H9 (cell line): ENCODE measurements around the gene F8. TPM values are rescaled to one million over a fixed set of nuclear protein-coding genes. Genes with fewer than 3 reads are reported as not detected.

ENCODE experiments used
- DNase-seq: peaks from one replicate; pipeline ENCODE4 v3.0.0-alpha.2; 2017
- H2AFZ ChIP-seq: one replicate; pipeline ENCODE4 v1.6.1; 2013; ENCODE audit warnings: mild to moderate bottlenecking, low read length, control low read depth, moderate library complexity
- H2AK5ac ChIP-seq: 2 replicates; pipeline ENCODE4 v1.6.1; 2013; ENCODE audit warnings: low read length, control low read depth, mixed read lengths; ENCODE audit not compliant: insufficient read length
- H2BK120ac ChIP-seq: one replicate; pipeline ENCODE4 v1.6.1; 2013; ENCODE audit warnings: low read depth, mild to moderate bottlenecking, low read length, control low read depth, inconsistent platforms; ENCODE audit not compliant: poor library complexity, severe bottlenecking
- H2BK12ac ChIP-seq: 2 replicates; pipeline ENCODE4 v1.6.1; 2013; ENCODE audit warnings: low read length, control low read depth, mixed read lengths, low read depth; ENCODE audit not compliant: insufficient read length
- H2BK15ac ChIP-seq: 2 replicates; pipeline ENCODE4 v1.6.1; 2013; ENCODE audit warnings: low read depth, low read length, control low read depth
- H2BK20ac ChIP-seq: one replicate; pipeline ENCODE4 v1.6.1; 2013; ENCODE audit warnings: low read depth, mild to moderate bottlenecking, low read length, control low read depth, inconsistent platforms; ENCODE audit not compliant: poor library complexity, severe bottlenecking
- H2BK5ac ChIP-seq: 2 replicates; pipeline ENCODE4 v1.6.1; 2013; ENCODE audit warnings: low read length, control low read depth, mixed read lengths; ENCODE audit not compliant: insufficient read length
- H3K14ac ChIP-seq: 2 replicates; pipeline ENCODE4 v1.6.1; 2013; ENCODE audit warnings: low read length, control low read depth; ENCODE audit not compliant: insufficient read depth
- H3K18ac ChIP-seq: 2 replicates; pipeline ENCODE4 v1.6.1; 2013; ENCODE audit warnings: low read depth, mild to moderate bottlenecking, mixed read lengths, low read length, control low read depth; ENCODE audit not compliant: insufficient read length
- H3K23ac ChIP-seq: 2 replicates; pipeline ENCODE4 v1.6.1; 2013; ENCODE audit warnings: low read length, control low read depth, mixed read lengths, low read depth; ENCODE audit not compliant: insufficient read length
- H3K23me2 ChIP-seq: 2 replicates; pipeline ENCODE4 v1.6.1; 2013; ENCODE audit warnings: low read depth, mild to moderate bottlenecking, mixed read lengths, low read length, control low read depth; ENCODE audit not compliant: insufficient read length, poor library complexity, severe bottlenecking
- H3K27ac ChIP-seq: 2 replicates; pipeline ENCODE4 v1.5.1; 2013; ENCODE audit warnings: low read length, control low read depth, mixed read lengths, low read depth; ENCODE audit not compliant: insufficient read length
- H3K27me3 ChIP-seq: 2 replicates; pipeline ENCODE4 v1.6.1; 2013; ENCODE audit warnings: low read length, control low read depth, inconsistent platforms; ENCODE audit not compliant: insufficient read depth
- H3K4ac ChIP-seq: 2 replicates; pipeline ENCODE4 v1.6.1; 2013; ENCODE audit warnings: low read depth, mild to moderate bottlenecking, control low read depth, inconsistent platforms, low read length, moderate library complexity
- H3K4me1 ChIP-seq: 2 replicates; pipeline ENCODE4 v1.6.1; 2013; ENCODE audit warnings: low read length, control low read depth, inconsistent platforms; ENCODE audit not compliant: insufficient read depth
- H3K4me2 ChIP-seq: 2 replicates; pipeline ENCODE4 v1.6.1; 2013; ENCODE audit warnings: low read length, control low read depth, mixed read lengths; ENCODE audit not compliant: insufficient read length, insufficient read depth
- H3K56ac ChIP-seq: 2 replicates; pipeline ENCODE4 v1.6.1; 2013; ENCODE audit warnings: low read depth, mild to moderate bottlenecking, mixed read lengths, low read length, control low read depth; ENCODE audit not compliant: insufficient read length
- H3K79me1 ChIP-seq: 2 replicates; pipeline ENCODE4 v1.6.1; 2013; ENCODE audit warnings: low read depth, mild to moderate bottlenecking, moderate library complexity, low read length, control low read depth, inconsistent platforms; ENCODE audit not compliant: insufficient read depth, poor library complexity, severe bottlenecking
- H3K79me2 ChIP-seq: 2 replicates; pipeline ENCODE4 v1.6.1; 2013; ENCODE audit warnings: low read length, control low read depth, inconsistent platforms; ENCODE audit not compliant: insufficient read depth
- H3K9ac ChIP-seq: 2 replicates; pipeline ENCODE4 v1.6.1; 2013; ENCODE audit warnings: low read length, control low read depth, mixed read lengths; ENCODE audit not compliant: insufficient read length; ENCODE audit errors: extremely low read depth
- H3K9me3 ChIP-seq: one replicate; pipeline ENCODE4 v1.6.1; 2013; ENCODE audit warnings: low read depth, low read length, inconsistent platforms; ENCODE audit not compliant: control insufficient read depth
- H3T11ph ChIP-seq: one replicate; pipeline ENCODE4 v1.6.1; 2013; ENCODE audit warnings: mild to moderate bottlenecking, low read length, control low read depth, inconsistent platforms
- H4K20me1 ChIP-seq: one replicate; pipeline ENCODE4 v1.6.1; 2013; ENCODE audit not compliant: control insufficient read depth, insufficient read length, insufficient read depth
- H4K5ac ChIP-seq: 2 replicates; pipeline ENCODE4 v1.6.1; 2013; ENCODE audit warnings: low read depth, mild to moderate bottlenecking, mixed read lengths, low read length, control low read depth; ENCODE audit not compliant: insufficient read length
- H4K8ac ChIP-seq: replicated peaks from 2 replicates; pipeline ENCODE4 v1.6.1; 2013; ENCODE audit warnings: low read length, control low read depth, mixed read lengths, low read depth; ENCODE audit not compliant: insufficient read length
- H4K91ac ChIP-seq: 2 replicates; pipeline ENCODE4 v1.6.1; 2013; ENCODE audit warnings: low read depth, mild to moderate bottlenecking, moderate library complexity, mixed read lengths, low read length, control low read depth; ENCODE audit not compliant: insufficient read length
- H3K27ac Mint-ChIP-seq, 3 experiments: 2 replicates in 2 of 3; 3 replicates in 1 of 3; pipeline ENCODE4 v1.8.0; 2020 to 2021; ENCODE audit warnings: mixed read lengths in 3 of 3, mild to moderate bottlenecking in 1 of 3, moderate library complexity in 1 of 3
- H3K27me3 Mint-ChIP-seq: 2 replicates; pipeline ENCODE4 v1.8.0; 2021; ENCODE audit warnings: low read depth, mild to moderate bottlenecking, moderate library complexity, mixed read lengths
- H3K36me3 Mint-ChIP-seq, 3 experiments: 2 replicates in 2 of 3; 3 replicates in 1 of 3; pipeline ENCODE4 v1.8.0; 2020 to 2021; ENCODE audit warnings: low read depth in 3 of 3, mixed read lengths in 3 of 3; ENCODE audit not compliant: insufficient read depth in 1 of 3
- H3K4me1 Mint-ChIP-seq, 2 experiments: 2 replicates each; pipeline ENCODE4 v1.8.0; 2020; ENCODE audit warnings: mixed read lengths in 2 of 2
- H3K4me3 Mint-ChIP-seq, 2 experiments: 2 replicates in 1 of 2; 3 replicates in 1 of 2; pipeline ENCODE4 v1.8.0; 2020 to 2021; ENCODE audit warnings: mild to moderate bottlenecking in 2 of 2, mixed read lengths in 2 of 2, moderate library complexity in 1 of 2
- H3K9me3 Mint-ChIP-seq, 2 experiments: 2 replicates in 1 of 2; 3 replicates in 1 of 2; pipeline ENCODE4 v1.8.0; 2020; ENCODE audit warnings: mild to moderate bottlenecking in 2 of 2, mixed read lengths in 2 of 2, moderate library complexity in 1 of 2
- CTCF ChIP-seq: fragments of 200-600 bp; sonication (generic); conservative IDR thresholded peaks from 3 replicates; pipeline ENCODE4 v1.8.0; 2021; ENCODE audit warnings: antibody characterized with exemption, mild to moderate bottlenecking
- WGBS: extraction: QIAGEN DNeasy Blood & Tissue Kit; methylation state at CpG from one replicate; pipeline ENCODE4 v1.1.7; 2013; ENCODE audit warnings: missing lambda C conversion rate, low lambda C conversion rate, mixed read lengths; ENCODE audit not compliant: insufficient read length; ENCODE audit errors: extremely low coverage; 5-methylcytosine and 5-hydroxymethylcytosine counted together
- total RNA-seq: library from RNA; stranded (reverse); gene quantifications from 2 replicates; pipeline ENCODE4 v1.2.1, GENCODE V29; 2021

Gene F8
- total RNA-seq, 1 experiment from 2014 or later = 3.1 TPM

- Histone ChIP-seq H4K5ac (no peak overlapping the region), H3K79me1 (no peaks in the 10 kb centered on the region), H3K18ac (no peak overlapping the region), H2AK5ac (no peak overlapping the region), H3K23ac (no peak overlapping the region), H4K8ac (no peak overlapping the region), H2AFZ (no peak overlapping the region), H3K9me3 (peaks cover 12% of the 10 kb centered on the region), H3K4me1 (no peaks in the 10 kb centered on the region), H2BK12ac (no peak overlapping the region), H3K9ac (no peak overlapping the region), H2BK20ac (no peak overlapping the region), H2BK15ac (no peak overlapping the region), H2BK5ac (no peak overlapping the region), H3K14ac (no peak overlapping the region), H3K27ac (no peak overlapping the region), H3K79me2 (no peaks in the 10 kb centered on the region), H3K4me2 (no peak overlapping the region), H4K91ac (no peak overlapping the region), H3K4ac (no peak overlapping the region), H3K27me3 (no peaks in the 10 kb centered on the region), H3K23me2 (no peaks in the 10 kb centered on the region), H3T11ph (no peak overlapping the region), H4K20me1 (no peaks in the 10 kb centered on the region), H3K56ac (no peak overlapping the region), H2BK120ac (no peak overlapping the region)
- Mint-ChIP-seq H3K4me1 (no peaks in the 10 kb centered on the region), H3K4me3 (no peak overlapping the region), H3K27me3 (peaks cover 1% of the 10 kb centered on the region; the same call in 1 of the 2 replicates), H3K9me3 (peaks cover 67 to 72% of the 10 kb centered on the region in 2 experiments), H3K36me3 (peaks cover 3 to 6% (median 4%) of the 10 kb centered on the region in 3 experiments; a peak in 4 of 7 replicates), H3K27ac (no peak overlapping the region)
- DNase-seq = no peak
- TF ChIP-seq CTCF = no peak
- WGBS = no CpG with 5 or more reads among the region's 6 CpGs
Measured at GRCh38 chrX:154981116-154981411, 41.5 kb downstream of the F8 start.
